Muscle of leg (tissue), 11 donors: ENCODE data around the gene DLG5. TPM values are rescaled to one million over a fixed set of nuclear protein-coding genes. Genes with fewer than 3 reads are reported as not detected.

ENCODE experiments used
- DNase-seq: peaks from one replicate; pipeline ENCODE4 v3.0.0; 2013
- H3K27ac ChIP-seq: one replicate; pipeline ENCODE4 v1.5.1; 2013; ENCODE audit warnings: mild to moderate bottlenecking, low read length, control low read depth
- H3K27me3 ChIP-seq: one replicate; pipeline ENCODE4 v1.6.1; 2013; ENCODE audit warnings: low read length; ENCODE audit not compliant: control insufficient read depth, insufficient read depth
- H3K36me3 ChIP-seq: one replicate; pipeline ENCODE4 v1.6.1; 2013; ENCODE audit warnings: low read length; ENCODE audit not compliant: control insufficient read depth, insufficient read depth
- H3K4me1 ChIP-seq: one replicate; pipeline ENCODE4 v1.6.1; 2013; ENCODE audit warnings: low read length; ENCODE audit not compliant: control insufficient read depth, insufficient read depth
- H3K4me3 ChIP-seq: one replicate; pipeline ENCODE4 v1.5.1; 2013; ENCODE audit warnings: low read length, control low read depth
- H3K9me3 ChIP-seq: replicated peaks from 2 replicates; pipeline ENCODE4 v1.6.1; 2013; ENCODE audit warnings: low read depth, low read length; ENCODE audit not compliant: control insufficient read depth
- WGBS: methylation state at CpG from one replicate; pipeline ENCODE4 v1.1.5; 2013; ENCODE audit warnings: missing lambda C conversion rate; ENCODE audit not compliant: insufficient coverage; 5-methylcytosine and 5-hydroxymethylcytosine counted together
- polyA plus RNA-seq, 8 donors: library from polyadenylated mRNA; unstranded; fragments of 120-200 nt; gene quantifications; one replicate each; pipeline versions ENCODE4 v1.2.1 to v1.2.3, GENCODE V29; 2013; ENCODE audit warnings: inconsistent platforms in 1 of 8, low replicate concordance in 1 of 8; ENCODE audit not compliant: insufficient read length in 8 of 8, insufficient read depth in 1 of 8
- total RNA-seq: library from RNA; stranded (reverse); fragments of 120-200 nt; gene quantifications from one replicate; pipeline ENCODE4 v1.2.4, GENCODE V29; 2013

The DLG5 gene
- total and polyA plus RNA-seq, 9 donors, result 12.9 to 34.7 (median 24.8) TPM

DNA sequence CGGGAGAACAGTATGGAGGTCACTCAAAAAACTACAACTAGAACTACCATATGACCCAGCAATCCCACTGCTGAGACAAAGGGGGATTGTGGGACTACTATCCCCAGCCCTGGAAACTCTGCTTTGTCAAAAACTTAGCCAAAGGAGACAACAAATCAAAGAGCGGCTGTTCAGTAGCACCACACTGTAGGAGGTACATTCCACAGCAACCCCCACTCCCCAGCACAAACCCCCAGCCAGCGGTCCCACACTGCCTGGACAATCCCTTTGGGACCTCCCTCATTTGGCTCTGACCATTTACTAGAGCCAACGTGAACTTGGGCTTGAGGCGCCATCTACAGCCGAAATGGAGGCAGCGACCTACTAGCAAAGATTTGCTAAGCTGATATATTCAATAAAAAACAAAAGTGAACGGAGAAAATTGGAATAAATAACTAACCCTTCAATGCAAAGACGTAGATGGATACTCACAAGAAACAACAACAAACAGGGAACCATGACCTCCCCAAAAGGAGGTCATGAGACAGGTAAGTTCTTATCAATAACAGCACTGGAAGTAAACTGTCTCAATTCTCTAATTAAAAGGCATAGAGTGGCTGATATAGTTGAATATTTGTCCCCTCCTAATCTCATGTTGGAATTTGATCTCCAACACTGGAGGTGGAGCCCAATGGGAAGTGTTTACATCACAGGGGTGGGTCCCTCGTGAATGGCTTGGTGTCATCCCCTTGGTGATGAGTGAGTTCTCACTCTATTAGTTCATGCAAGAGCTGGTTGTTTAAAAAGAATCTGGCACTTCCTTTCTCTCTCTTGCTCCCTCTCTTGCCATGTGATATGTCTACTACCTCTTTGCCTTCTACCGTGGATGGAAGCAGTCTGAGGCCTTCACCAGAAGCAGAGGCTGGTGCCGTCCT, 170.0 kb downstream of the DLG5 start:
- Histone ChIP-seq H3K27ac (no peak overlapping the region), H3K27me3 (peaks cover 3% of the 10 kb centered on the region), H3K36me3 (no peaks in the 10 kb centered on the region), H3K9me3 (no peaks in the 10 kb centered on the region), H3K4me1 (peaks cover 2% of the 10 kb centered on the region), H3K4me3 (no peak overlapping the region)
- DNase-seq, result peak; percentile 26
- 10% methylated on average over 2 of the region's 12 CpGs for WGBS

- H3K27ac ChIP-seq, result no peak overlapping the region
These were observed 180.4 kb downstream of the DLG5 start for GRCh38 chr10:77746047-77746707.

GRCh38 chr10:77744245-77744644, 182.3 kb downstream of the DLG5 start:
- H3K4me3 ChIP-seq, result no peak overlapping the region
- H3K9me3 ChIP-seq, result peaks cover 7% of the 10 kb centered on the region
- no peaks in the 10 kb centered on the region for H3K4me1 ChIP-seq
- H3K27ac ChIP-seq, result no peak overlapping the region
- DNase-seq, result no peak
- WGBS, result no CpG with 5 or more reads among the region's 4 CpGs
- no peaks in the 10 kb centered on the region for H3K36me3 ChIP-seq
- no peaks in the 10 kb centered on the region for H3K27me3 ChIP-seq

More at GRCh38 chr10:77746047-77746707, 180.4 kb downstream of the DLG5 start:
- Histone ChIP-seq H3K4me1 (no peaks in the 10 kb centered on the region), H3K9me3 (no peaks in the 10 kb centered on the region), H3K27me3 (no peaks in the 10 kb centered on the region), H3K4me3 (no peak overlapping the region), H3K36me3 (no peaks in the 10 kb centered on the region)
- WGBS, result 77% methylated on average over 10 of the region's 13 CpGs
- DNase-seq, result no peak

DNA sequence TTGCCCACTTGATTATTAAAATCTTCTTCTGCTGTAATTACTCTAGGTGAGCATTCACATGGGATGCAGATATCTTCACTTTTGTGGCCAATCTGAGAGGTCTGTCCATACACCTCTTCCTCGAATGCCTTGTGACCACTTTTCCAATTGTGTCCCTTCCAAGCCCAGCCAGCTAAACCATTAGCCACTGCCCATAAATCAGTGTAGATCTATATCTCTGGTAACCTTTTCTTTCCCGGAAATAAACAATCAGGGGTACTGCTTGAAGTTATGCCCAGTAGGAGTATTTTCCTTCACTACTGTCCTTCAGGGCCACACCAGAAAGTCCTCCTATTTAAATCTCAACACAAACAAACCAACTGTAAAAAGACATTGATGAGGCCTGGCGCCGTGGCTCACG, 184.4 kb downstream of the DLG5 start:
- H3K36me3 ChIP-seq, result no peaks in the 10 kb centered on the region
- DNase-seq, result no peak
- WGBS, result 70% methylated on average over 2 of the region's 5 CpGs
- H3K27me3 ChIP-seq, result no peaks in the 10 kb centered on the region
- H3K9me3 ChIP-seq, result peaks cover 7% of the 10 kb centered on the region
- H3K4me1 ChIP-seq, result no peaks in the 10 kb centered on the region
- no peak overlapping the region for H3K4me3 ChIP-seq
- no peak overlapping the region for H3K27ac ChIP-seq

GRCh38 chr10:77741746-77742145, 184.8 kb downstream of the DLG5 start:
- Histone ChIP-seq H3K9me3 (peaks cover 7% of the 10 kb centered on the region), H3K4me3 (no peak overlapping the region), H3K36me3 (no peaks in the 10 kb centered on the region), H3K27me3 (no peaks in the 10 kb centered on the region), H3K27ac (no peak overlapping the region), H3K4me1 (no peaks in the 10 kb centered on the region)
- WGBS, result no CpG with 5 or more reads among the region's 2 CpGs
- no peak for DNase-seq

Other genes starting within 250 kb of the DLG5 start
- gene POLR3A, start 102.8 kb upstream of the DLG5 start, total RNA-seq, result 10.3 TPM
- 10 to 100 TPM; 12.0 to 17.6 (median 13.8) TPM for gene POLR3A, start 102.8 kb upstream of the DLG5 start, polyA plus RNA-seq
- gene RPS24, start 107.1 kb upstream of the DLG5 start, total RNA-seq, result 6,569 TPM
- 1,000 to 10,000 TPM; 3,224 to 5,212 (median 3,793) TPM for gene RPS24, start 107.1 kb upstream of the DLG5 start, polyA plus RNA-seq